ENCODE results near the gene DGCR6L. TPM values are rescaled to one million over a fixed set of nuclear protein-coding genes. Genes with fewer than 3 reads are reported as not detected.
"Not testable (repeated sequence)": the region's sequence is repeated elsewhere in the genome, so short reads cannot be mapped to it uniquely, and the experiment has no call there.

The DGCR6L gene
- total and polyA plus RNA-seq, 4 donors, result 28.4 to 94.0 (median 86.1) TPM

DNA sequence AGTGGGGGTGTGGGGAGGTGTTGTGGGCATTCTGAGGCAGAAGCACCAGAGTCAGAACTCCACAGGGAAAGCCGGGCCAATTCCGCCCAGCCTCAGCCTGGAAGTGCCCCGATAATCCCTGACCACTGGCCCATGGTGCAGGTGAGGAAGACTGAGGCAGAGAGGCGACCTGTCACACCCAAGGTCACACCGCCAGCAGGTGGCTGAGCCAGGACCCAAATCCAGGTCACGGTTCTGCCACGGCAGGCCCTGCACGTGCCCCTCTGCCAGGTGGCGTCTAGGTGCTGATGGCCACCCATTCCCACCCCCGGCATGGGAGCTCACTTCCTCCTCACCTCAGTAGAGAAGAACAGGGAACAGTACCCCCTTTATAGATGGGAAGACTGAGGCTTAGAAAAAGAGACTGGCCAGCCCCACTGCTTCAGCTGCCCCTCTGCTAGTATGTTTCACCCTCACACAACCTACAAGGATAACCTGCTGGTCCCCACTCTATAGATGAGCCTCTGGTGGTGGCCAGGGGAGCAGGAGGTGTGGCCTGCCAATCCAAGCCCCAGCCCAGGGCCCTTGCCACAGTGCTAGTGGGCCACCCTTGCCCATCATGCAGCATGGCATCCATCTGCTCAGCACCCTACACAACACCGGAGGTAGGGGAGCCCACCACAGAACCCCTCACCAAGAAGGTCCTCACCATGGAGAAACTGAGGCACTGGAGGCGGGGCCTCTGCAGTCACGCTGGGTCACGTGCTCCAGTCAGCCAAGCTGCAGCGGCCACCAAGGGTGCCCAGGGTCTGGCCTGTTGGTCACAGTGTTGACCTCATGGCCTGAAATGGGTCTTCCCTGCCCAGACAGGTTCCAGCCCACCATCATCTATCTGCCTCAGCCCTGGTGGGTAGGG lies 53.8 kb downstream of the DGCR6L start:
- H3K9me3 ChIP-seq (ENCODE audit: control insufficient read depth, insufficient read depth, low read length); H3K4me3 ChIP-seq (ENCODE audit: low read depth, low read length); DNase-seq (ENCODE audit: low read depth in 4 of 6, low spot score in 6 of 6); H3K27ac ChIP-seq (ENCODE audit: low read depth, low read length); H3K27me3 ChIP-seq (ENCODE audit: control insufficient read depth, insufficient read depth, low read length): not testable (repeated sequence)
- H3K4me1 ChIP-seq (ENCODE audit: control insufficient read depth, insufficient read depth, low read length), result peaks cover 54% of the 10 kb centered on the region
- H3K36me3 ChIP-seq (ENCODE audit: control insufficient read depth, insufficient read depth, low read length), result peaks cover 18% of the 10 kb centered on the region
- 80% methylated on average over 1 of the region's 15 CpGs for WGBS (ENCODE audit: insufficient coverage)

DNA sequence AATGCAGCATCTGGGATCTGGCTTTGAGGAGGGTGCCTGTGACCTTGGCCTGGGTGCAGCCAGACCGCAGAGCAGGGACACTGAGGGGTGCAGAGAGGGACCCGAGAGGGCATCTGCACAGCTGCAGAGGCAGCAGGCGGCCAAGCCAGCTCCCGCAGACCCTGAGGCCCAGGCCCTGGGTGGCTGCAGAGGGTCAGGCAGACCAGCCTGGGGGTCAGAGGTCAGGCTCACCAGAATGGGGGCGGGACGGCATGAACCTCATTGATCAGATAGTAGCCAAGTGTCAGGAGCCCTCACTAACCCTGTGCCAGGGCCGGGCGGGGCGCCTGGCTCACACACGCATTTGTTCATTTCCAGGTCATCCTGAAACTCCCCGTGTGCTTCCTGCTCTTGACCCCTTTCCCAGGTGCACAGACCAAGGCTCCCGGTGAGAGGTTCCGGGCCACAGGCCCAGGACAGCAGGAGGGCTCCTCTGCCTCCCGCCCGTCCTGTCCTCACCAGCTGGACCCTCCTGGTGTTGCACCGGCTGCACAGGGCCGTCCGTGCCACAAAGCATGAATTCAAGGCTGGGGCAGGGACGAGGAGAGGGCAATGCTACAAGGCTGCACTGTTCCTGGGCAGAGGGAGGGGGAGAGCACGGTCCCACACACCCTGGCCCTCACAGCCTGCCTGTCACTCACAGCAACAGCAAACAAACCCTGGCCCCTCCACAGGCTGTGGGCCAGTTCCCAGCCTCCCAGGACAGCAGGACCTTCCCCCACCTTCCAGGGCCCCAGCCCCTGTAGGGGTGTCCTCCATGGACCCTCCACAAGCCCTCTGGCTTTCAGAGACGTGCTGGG lies 55.0 kb downstream of the DGCR6L start:
- H3K9me3 ChIP-seq (ENCODE audit: control insufficient read depth, insufficient read depth, low read length), result no peaks in the 10 kb centered on the region
- H3K4me1 ChIP-seq (ENCODE audit: control insufficient read depth, insufficient read depth, low read length), result peaks cover 58% of the 10 kb centered on the region
- no peak overlapping the region for H3K27ac ChIP-seq (ENCODE audit: low read depth, low read length)
- H3K27me3 ChIP-seq (ENCODE audit: control insufficient read depth, insufficient read depth, low read length), result no peaks in the 10 kb centered on the region
- DNase-seq (ENCODE audit: low read depth in 4 of 6, low spot score in 6 of 6), result peak in 2 of 6 donors; percentile 42 to 63
- peaks cover 26% of the 10 kb centered on the region for H3K36me3 ChIP-seq (ENCODE audit: control insufficient read depth, insufficient read depth, low read length)
- no peak overlapping the region for H3K4me3 ChIP-seq (ENCODE audit: low read depth, low read length)
- WGBS (ENCODE audit: insufficient coverage), result 39% methylated on average over 19 of the region's 21 CpGs

Other genes with a start within 250 kb of the DGCR6L start
- gene DGCR8, start 239.8 kb downstream of the DGCR6L start, total RNA-seq, result 10 to 100 TPM; 20.7 to 34.7 TPM
- 10 to 100 TPM; 43.2 to 58.7 TPM for gene DGCR8, start 239.8 kb downstream of the DGCR6L start, polyA plus RNA-seq (ENCODE audit: insufficient read length in 2 of 2)
- 100 to 1,000 TPM; 111 to 170 TPM for gene RANBP1, start 204.0 kb downstream of the DGCR6L start, total RNA-seq
- gene RANBP1, start 204.0 kb downstream of the DGCR6L start, polyA plus RNA-seq (ENCODE audit: insufficient read length in 2 of 2), result 100 to 1,000 TPM; 183 to 210 TPM
- gene TRMT2A, start 202.8 kb downstream of the DGCR6L start, total RNA-seq, result 10 to 100 TPM; 24.5 to 46.3 TPM
- 10 to 100 TPM; 53.8 to 57.4 TPM for gene TRMT2A, start 202.8 kb downstream of the DGCR6L start, polyA plus RNA-seq (ENCODE audit: insufficient read length in 2 of 2)
- gene ZDHHC8, start 188.3 kb downstream of the DGCR6L start, total RNA-seq, result 10 to 100 TPM in 1 of 2 donors, 1 to 10 TPM in 1; 9.5 to 13.9 TPM
- 10 to 100 TPM; 59.0 to 64.4 TPM for gene ZDHHC8, start 188.3 kb downstream of the DGCR6L start, polyA plus RNA-seq (ENCODE audit: insufficient read length in 2 of 2)
- gene CCDC188, start 169.0 kb downstream of the DGCR6L start, total RNA-seq, result 1 to 10 TPM in 1 of 2 donors, under 1 TPM in 1; 0.69 to 2.1 TPM
- 1 to 10 TPM; 1.9 to 5.2 TPM for gene CCDC188, start 169.0 kb downstream of the DGCR6L start, polyA plus RNA-seq (ENCODE audit: insufficient read length in 2 of 2)
- 1 to 10 TPM; 5.4 to 7.8 TPM for gene RTN4R, start 51.7 kb downstream of the DGCR6L start, total RNA-seq
- gene RTN4R, start 51.7 kb downstream of the DGCR6L start, polyA plus RNA-seq (ENCODE audit: insufficient read length in 2 of 2), result 10 to 100 TPM; 25.3 to 25.9 TPM
- 10 to 100 TPM; 14.3 to 17.7 TPM for gene ZNF74, start 74.1 kb upstream of the DGCR6L start, total RNA-seq
- gene ZNF74, start 74.1 kb upstream of the DGCR6L start, polyA plus RNA-seq (ENCODE audit: insufficient read length in 2 of 2), result 10 to 100 TPM; 27.1 to 31.2 TPM
- gene SCARF2, start 117.8 kb upstream of the DGCR6L start, total RNA-seq, result 10 to 100 TPM in 1 of 2 donors, 1 to 10 TPM in 1; 5.7 to 10.6 TPM
- gene SCARF2, start 117.8 kb upstream of the DGCR6L start, polyA plus RNA-seq (ENCODE audit: insufficient read length in 2 of 2), result 10 to 100 TPM; 15.1 to 21.8 TPM
- 10 to 100 TPM; 40.8 to 51.7 TPM for gene KLHL22, start 175.7 kb upstream of the DGCR6L start, total RNA-seq
- gene KLHL22, start 175.7 kb upstream of the DGCR6L start, polyA plus RNA-seq (ENCODE audit: insufficient read length in 2 of 2), result 10 to 100 TPM; 52.8 to 68.4 TPM
- gene MED15, start 187.6 kb upstream of the DGCR6L start, total RNA-seq, result 10 to 100 TPM; 16.1 to 20.4 TPM
- 10 to 100 TPM; 52.3 to 67.8 TPM for gene MED15, start 187.6 kb upstream of the DGCR6L start, polyA plus RNA-seq (ENCODE audit: insufficient read length in 2 of 2)